OCI-LY3 (cell line): ENCODE data around the gene SULT2B1.

ENCODE experiments used
- H2AFZ ChIP-seq: fragments of 200-600, 300-600 bp; shearing (Covaris generic); 2 replicates; pipeline ENCODE4 v1.6.0; 2014; ENCODE audit warnings: antibody characterized with exemption, low read depth, low read length
- H3K27ac ChIP-seq: fragments of 200-600, 300-600 bp; sonication (generic); 2 replicates; pipeline ENCODE4 v1.5.1; 2014; ENCODE audit warnings: mild to moderate bottlenecking, low read length, moderate library complexity, mixed read lengths
- H3K27me3 ChIP-seq: fragments of 200-600, 300-600 bp; sonication (generic); 2 replicates; pipeline ENCODE4 v1.6.1; 2014; ENCODE audit warnings: low read depth, low read length, mixed read lengths
- H3K36me3 ChIP-seq: fragments of 200-600, 300-600 bp; sonication (generic); replicated peaks from 2 replicates; pipeline ENCODE3; 2014; ENCODE audit warnings: low read depth, low read length, mixed read lengths
- H3K4me1 ChIP-seq: fragments of 300-600, 200-600 bp; sonication (generic); 2 replicates; pipeline ENCODE4 v1.6.1; 2014; ENCODE audit warnings: low read length, mixed read lengths
- H3K4me2 ChIP-seq: fragments of 200-600, 300-600 bp; sonication (generic); 2 replicates; pipeline ENCODE4 v1.6.1; 2014; ENCODE audit warnings: low read length, mixed read lengths
- H3K4me3 ChIP-seq: fragments of 300-600, 200-600 bp; sonication (generic); 2 replicates; pipeline ENCODE4 v1.5.1; 2014; ENCODE audit warnings: antibody characterized with exemption, mild to moderate bottlenecking, low read length, moderate library complexity
- H3K79me2 ChIP-seq: fragments of 300-600, 200-600 bp; shearing (Covaris generic); 2 replicates; pipeline ENCODE4 v1.6.1; 2014; ENCODE audit warnings: mild to moderate bottlenecking, low read length, mixed read lengths
- H3K9ac ChIP-seq: fragments of 300-600, 200-600 bp; shearing (Covaris generic); 2 replicates; pipeline ENCODE4 v1.6.0; 2014; ENCODE audit warnings: mild to moderate bottlenecking, low read length, moderate library complexity
- H3K9me3 ChIP-seq: fragments of 200-600, 300-600 bp; shearing (Covaris generic); 2 replicates; pipeline ENCODE4 v1.6.1; 2014; ENCODE audit warnings: low read length, mixed read lengths; ENCODE audit not compliant: insufficient read depth
- H4K20me1 ChIP-seq: fragments of 200-600, 300-600 bp; sonication (generic); 2 replicates; pipeline ENCODE4 v1.6.1; 2016; ENCODE audit warnings: low read length, mixed read lengths; ENCODE audit not compliant: insufficient read depth
- CTCF ChIP-seq: fragments of 200-600, 300-600 bp; sonication (generic); IDR thresholded peaks from 2 replicates; pipeline ENCODE4 v1.5.1; 2014; ENCODE audit warnings: antibody characterized with exemption, low read length, low read depth
- EZH2phosphoT487 ChIP-seq: fragments of 200-600 bp; shearing (Covaris generic); IDR thresholded peaks from 2 replicates; pipeline ENCODE4 v1.6.1; 2018; ENCODE audit warnings: antibody characterized with exemption, mixed run types, low read depth

The SULT2B1 gene

GRCh38 chr19:48635263-48635965 lies 83.4 kb downstream of the SULT2B1 start:
- TF ChIP-seq EZH2phosphoT487 (no peak), CTCF (no peak)
- Histone ChIP-seq H3K4me2 (peak overlapping the region; percentile 95), H3K36me3 (peaks cover 5% of the 10 kb centered on the region), H3K4me1 (peaks cover 45% of the 10 kb centered on the region), H3K9ac (peak overlapping the region; percentile 85), H3K4me3 (peak overlapping the region; percentile 77), H3K27me3 (no peaks in the 10 kb centered on the region), H3K79me2 (peaks cover 16% of the 10 kb centered on the region), H2AFZ (no peak overlapping the region), H4K20me1 (no peaks in the 10 kb centered on the region), H3K27ac (peak overlapping the region; percentile 76), H3K9me3 (no peaks in the 10 kb centered on the region)

GRCh38 chr19:48635966-48636858 lies 84.2 kb downstream of the SULT2B1 start:
- no peak overlapping the region for H2AFZ ChIP-seq
- H4K20me1 ChIP-seq, result no peaks in the 10 kb centered on the region
- no peak for TF ChIP-seq EZH2phosphoT487
- TF ChIP-seq CTCF, result no peak
- peak overlapping the region; percentile 77 for H3K4me3 ChIP-seq
- peaks cover 16% of the 10 kb centered on the region for H3K79me2 ChIP-seq
- H3K27me3 ChIP-seq, result no peaks in the 10 kb centered on the region
- peak overlapping the region; percentile 85 for H3K9ac ChIP-seq
- no peaks in the 10 kb centered on the region for H3K36me3 ChIP-seq
- no peaks in the 10 kb centered on the region for H3K9me3 ChIP-seq
- peaks cover 45% of the 10 kb centered on the region for H3K4me1 ChIP-seq
- peak overlapping the region; percentile 85 for H3K4me2 ChIP-seq
- peak overlapping the region; percentile 94 for H3K27ac ChIP-seq

GRCh38 chr19:48636859-48637448 lies 85.0 kb downstream of the SULT2B1 start, which contains the start of gene DBP:
Gene DBP, minus strand, starts transcription at chr19:48637379. Its CDS starts 385 bp downstream, at chr19:48636994.
- Histone ChIP-seq H2AFZ (no peak within 1 kb of the TSS; the same call in 1 of the 2 replicates), H3K27ac (peak within 1 kb of the TSS; percentile 94), H3K9ac (peak within 1 kb of the TSS; percentile 92)

More at GRCh38 chr19:48636859-48637448, 85.0 kb downstream of the SULT2B1 start, which contains the start of gene DBP:
- H3K9me3 ChIP-seq, result no peaks in the 10 kb centered on the region
- peak within 1 kb of the TSS; percentile 77 for H3K4me3 ChIP-seq
- H3K4me2 ChIP-seq, result peak within 1 kb of the TSS; percentile 85
- peaks cover 16% of the 10 kb centered on the region for H3K79me2 ChIP-seq
- TF ChIP-seq EZH2phosphoT487 (no peak), CTCF (no peak)
- H3K27me3 ChIP-seq, result no peaks in the 10 kb centered on the region
- H4K20me1 ChIP-seq, result no peaks in the 10 kb centered on the region
- peaks cover 45% of the 10 kb centered on the region for H3K4me1 ChIP-seq
- no peaks in the 10 kb centered on the region for H3K36me3 ChIP-seq
